ENCODE measurements around the gene ME3. TPM values are rescaled to one million over a fixed set of nuclear protein-coding genes. Genes with fewer than 3 reads are reported as not detected.
"Not testable (repeated sequence)": the region's sequence is repeated elsewhere in the genome, so short reads cannot be mapped to it uniquely, and the experiment has no call there.

ME3 gene
- total RNA-seq, 1 experiment from 2014 or later, result 14.2 TPM

DNA sequence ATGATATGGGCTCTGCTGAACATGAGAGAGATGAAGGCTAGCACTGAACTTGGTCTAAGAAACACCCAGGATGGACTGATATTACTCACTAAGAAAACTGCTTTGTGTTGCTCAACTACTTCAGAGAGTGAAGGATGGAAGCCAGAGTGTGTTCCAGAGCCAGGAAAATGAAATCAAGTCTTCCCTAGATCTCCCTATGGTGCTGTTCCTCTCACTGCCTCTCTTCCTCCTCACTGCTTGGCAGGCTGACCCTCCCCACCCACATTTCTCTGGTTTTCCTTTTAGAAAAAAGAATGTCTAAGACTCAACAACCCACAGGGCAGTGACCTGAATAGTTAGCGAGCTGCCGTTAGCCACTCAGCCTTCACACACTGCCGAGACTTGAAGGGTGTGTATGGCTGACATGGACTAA is 232.1 kb downstream of the ME3 start:
- TF ChIP-seq, protein P1, sequence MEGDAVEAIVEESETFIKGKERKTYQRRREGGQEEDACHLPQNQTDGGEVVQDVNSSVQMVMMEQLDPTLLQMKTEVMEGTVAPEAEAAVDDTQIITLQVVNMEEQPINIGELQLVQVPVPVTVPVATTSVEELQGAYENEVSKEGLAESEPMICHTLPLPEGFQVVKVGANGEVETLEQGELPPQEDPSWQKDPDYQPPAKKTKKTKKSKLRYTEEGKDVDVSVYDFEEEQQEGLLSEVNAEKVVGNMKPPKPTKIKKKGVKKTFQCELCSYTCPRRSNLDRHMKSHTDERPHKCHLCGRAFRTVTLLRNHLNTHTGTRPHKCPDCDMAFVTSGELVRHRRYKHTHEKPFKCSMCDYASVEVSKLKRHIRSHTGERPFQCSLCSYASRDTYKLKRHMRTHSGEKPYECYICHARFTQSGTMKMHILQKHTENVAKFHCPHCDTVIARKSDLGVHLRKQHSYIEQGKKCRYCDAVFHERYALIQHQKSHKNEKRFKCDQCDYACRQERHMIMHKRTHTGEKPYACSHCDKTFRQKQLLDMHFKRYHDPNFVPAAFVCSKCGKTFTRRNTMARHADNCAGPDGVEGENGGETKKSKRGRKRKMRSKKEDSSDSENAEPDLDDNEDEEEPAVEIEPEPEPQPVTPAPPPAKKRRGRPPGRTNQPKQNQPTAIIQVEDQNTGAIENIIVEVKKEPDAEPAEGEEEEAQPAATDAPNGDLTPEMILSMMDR (IDR thresholded peaks at IDR 0.05; ENCODE audit: unreplicated experiment), result no peak
- Mint-ChIP-seq H3K36me3 (ENCODE audit: insufficient read depth, unreplicated experiment) (peaks cover 6% of the 10 kb centered on the region), H3K9me3 (ENCODE audit: low read depth, unreplicated experiment) (no peaks in the 10 kb centered on the region), H3K4me1 (ENCODE audit: low read depth, unreplicated experiment) (peaks cover 22% of the 10 kb centered on the region), H3K4me3 (ENCODE audit: low read depth, unreplicated experiment) (no peak overlapping the region), H3K27ac (ENCODE audit: unreplicated experiment) (no peak overlapping the region), H3K27me3 (ENCODE audit: unreplicated experiment) (no peaks in the 10 kb centered on the region)
- no peak for DNase-seq
- BruUV-seq (replicated peaks), result no TSS peak
- intact Hi-C loops (cut with micrococcal nuclease; ENCODE audit: unreplicated experiment), result no loop called here
- CTCF ChIA-PET, result no interaction called here

DNA sequence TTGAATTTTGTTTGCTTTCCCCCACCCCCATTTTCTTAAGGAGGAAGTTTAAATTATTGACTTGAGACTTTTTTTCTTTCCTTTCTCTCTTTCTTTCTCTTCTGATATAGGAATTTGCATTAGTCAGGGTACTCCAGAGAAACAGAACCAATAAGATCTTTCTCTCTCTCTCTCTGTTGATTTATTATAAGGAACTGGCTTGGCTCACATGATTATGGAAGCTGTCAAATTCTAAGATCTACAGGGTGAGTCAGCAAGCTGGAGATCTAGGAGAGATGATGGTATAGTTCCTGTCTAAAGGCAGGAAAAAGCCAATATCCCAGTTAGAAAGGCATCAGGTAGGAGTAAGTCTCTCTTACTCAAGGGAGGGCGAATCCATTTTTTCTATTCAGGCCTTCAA is 233.7 kb downstream of the ME3 start:
- Mint-ChIP-seq H3K9me3 (ENCODE audit: low read depth, unreplicated experiment) (no peaks in the 10 kb centered on the region), H3K4me1 (ENCODE audit: low read depth, unreplicated experiment) (peaks cover 22% of the 10 kb centered on the region), H3K36me3 (ENCODE audit: insufficient read depth, unreplicated experiment) (peaks cover 6% of the 10 kb centered on the region), H3K27me3 (ENCODE audit: unreplicated experiment) (no peaks in the 10 kb centered on the region), H3K4me3 (ENCODE audit: low read depth, unreplicated experiment) (peak overlapping the region; percentile 3), H3K27ac (ENCODE audit: unreplicated experiment) (peak overlapping the region; percentile 57)
- peak; percentile 14 for DNase-seq
- BruUV-seq (replicated peaks), result no TSS peak
- CTCF ChIA-PET, result interaction anchor here (0.7 kb wide), 1 partner anchor 70 kb away, joined by 3 read pairs; no protein-coding TSS in a partner anchor
- intact Hi-C loops (cut with micrococcal nuclease; ENCODE audit: unreplicated experiment), result no loop called here
- TF ChIP-seq, protein P1 (IDR thresholded peaks at IDR 0.05; ENCODE audit: unreplicated experiment), result no peak

DNA sequence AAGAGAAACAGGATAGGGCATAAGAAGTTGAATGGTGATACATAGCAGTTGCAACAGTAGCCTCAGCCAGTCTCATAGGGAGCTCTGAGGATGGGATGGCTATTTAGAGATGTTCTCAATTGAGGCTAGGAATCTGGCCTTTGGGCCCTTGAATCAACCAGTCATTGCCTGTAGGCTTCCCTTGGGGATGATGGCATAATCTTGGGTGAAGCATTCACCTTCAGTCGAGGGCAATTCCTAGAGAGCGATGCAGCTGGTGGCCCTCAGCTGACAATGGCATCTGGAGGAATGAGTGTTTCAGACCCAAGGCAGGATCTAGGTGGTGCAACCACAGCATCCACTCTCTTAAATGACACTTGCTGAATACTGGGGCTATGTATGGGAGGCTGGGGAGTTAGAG is 236.7 kb downstream of the ME3 start:
- Mint-ChIP-seq H3K9me3 (ENCODE audit: low read depth, unreplicated experiment) (no peaks in the 10 kb centered on the region), H3K27me3 (ENCODE audit: unreplicated experiment) (no peaks in the 10 kb centered on the region), H3K27ac (ENCODE audit: unreplicated experiment) (no peak overlapping the region), H3K4me3 (ENCODE audit: low read depth, unreplicated experiment) (no peak overlapping the region), H3K4me1 (ENCODE audit: low read depth, unreplicated experiment) (peaks cover 19% of the 10 kb centered on the region), H3K36me3 (ENCODE audit: insufficient read depth, unreplicated experiment) (peaks cover 6% of the 10 kb centered on the region)
- no peak for DNase-seq
- BruUV-seq (replicated peaks), result no TSS peak
- CTCF ChIA-PET, result no interaction called here
- intact Hi-C loops (cut with micrococcal nuclease; ENCODE audit: unreplicated experiment), result no loop called here
- TF ChIP-seq, protein P1 (IDR thresholded peaks at IDR 0.05; ENCODE audit: unreplicated experiment), result no peak

DNA sequence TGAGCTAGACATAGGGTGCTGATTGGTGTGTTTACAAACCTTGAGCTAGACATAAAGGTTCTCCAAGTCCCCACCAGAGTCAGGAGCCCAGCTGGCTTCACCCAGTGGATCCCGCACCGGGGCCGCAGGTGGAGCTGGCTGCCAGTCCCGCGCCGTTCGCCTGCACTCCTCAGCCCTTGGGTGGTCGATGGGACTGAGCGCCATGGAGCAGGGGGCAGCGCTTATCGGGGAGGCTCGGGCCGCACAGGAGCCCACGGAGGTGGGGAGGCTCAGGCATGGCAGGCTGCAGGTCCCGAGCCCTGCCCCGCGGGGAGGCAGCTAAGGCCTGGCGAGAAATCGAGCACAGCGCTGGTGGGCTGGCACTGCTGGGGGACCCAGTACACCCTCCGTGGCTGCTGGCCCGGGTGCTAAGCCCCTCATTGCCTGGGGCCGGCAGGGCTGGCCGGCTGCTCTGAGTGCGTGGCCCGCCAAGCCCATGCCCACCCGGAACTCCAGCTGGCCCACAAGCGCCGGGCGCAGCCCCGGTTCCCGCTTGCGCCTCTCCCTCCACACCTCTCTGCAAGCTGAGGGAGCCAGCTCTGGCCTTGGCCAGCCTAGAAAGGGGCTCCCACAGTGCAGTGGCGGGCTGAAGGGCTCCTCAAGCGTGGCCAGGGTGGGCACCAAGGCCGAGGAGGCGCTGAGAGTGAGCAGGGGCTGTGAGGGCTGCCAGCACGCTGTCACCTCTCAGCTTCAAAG is 238.9 kb downstream of the ME3 start:
- BruUV-seq (replicated peaks); H3K4me3 Mint-ChIP-seq (ENCODE audit: low read depth, unreplicated experiment); H3K27me3 Mint-ChIP-seq (ENCODE audit: unreplicated experiment); H3K4me1 Mint-ChIP-seq (ENCODE audit: low read depth, unreplicated experiment); H3K9me3 Mint-ChIP-seq (ENCODE audit: low read depth, unreplicated experiment); H3K27ac Mint-ChIP-seq (ENCODE audit: unreplicated experiment); CTCF ChIA-PET; DNase-seq; H3K36me3 Mint-ChIP-seq (ENCODE audit: insufficient read depth, unreplicated experiment); intact Hi-C loops (cut with micrococcal nuclease; ENCODE audit: unreplicated experiment): not testable (repeated sequence)

DNA sequence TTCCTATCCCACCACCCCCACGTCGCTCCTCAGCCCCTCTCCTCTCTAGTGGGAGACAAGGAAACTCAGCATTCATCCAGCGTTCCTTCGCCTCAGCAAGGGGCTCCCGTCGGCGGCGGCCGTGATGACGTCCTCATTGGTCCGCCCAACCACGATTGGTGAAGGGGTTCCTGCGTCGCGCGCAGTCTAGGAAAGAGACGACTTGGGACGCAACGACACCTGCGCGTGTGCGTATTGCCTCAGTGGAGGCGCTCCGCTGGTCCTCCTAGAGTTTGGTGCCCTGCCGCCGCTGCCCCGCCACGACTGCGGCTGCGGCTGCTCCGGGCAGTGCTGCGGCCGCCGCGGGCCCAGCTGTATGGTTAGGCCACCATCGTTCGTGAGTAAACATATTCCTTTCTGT is 241.2 kb downstream of the ME3 start:
- DNase-seq, result no peak
- TF ChIP-seq, protein P1 (IDR thresholded peaks at IDR 0.05; ENCODE audit: unreplicated experiment), result no peak
- CTCF ChIA-PET, result no interaction called here
- Mint-ChIP-seq H3K9me3 (ENCODE audit: low read depth, unreplicated experiment) (no peaks in the 10 kb centered on the region), H3K36me3 (ENCODE audit: insufficient read depth, unreplicated experiment) (no peaks in the 10 kb centered on the region), H3K27me3 (ENCODE audit: unreplicated experiment) (no peaks in the 10 kb centered on the region), H3K27ac (ENCODE audit: unreplicated experiment) (no peak overlapping the region), H3K4me1 (ENCODE audit: low read depth, unreplicated experiment) (no peaks in the 10 kb centered on the region), H3K4me3 (ENCODE audit: low read depth, unreplicated experiment) (no peak overlapping the region)
- intact Hi-C loops (cut with micrococcal nuclease; ENCODE audit: unreplicated experiment), result no loop called here
- BruUV-seq (replicated peaks), result no TSS peak
